Left lung (tissue), 10 donors: ENCODE data around the gene RAPSN. TPM values are rescaled to one million over a fixed set of nuclear protein-coding genes. Genes with fewer than 3 reads are reported as not detected.

Experiments
- ATAC-seq: fragments of 200-7000 bp; cut with Tn5 transposase; one replicate; pipeline ENCODE4 v1.9.1; 2020; ENCODE audit warnings: moderate library complexity
- DNase-seq, 4 donors: peaks; one replicate each; pipeline ENCODE4 v3.0.0-alpha.2; 2013 to 2020
- H3K27ac ChIP-seq, 2 donors: fragments of 200-600 bp; sonication (generic) in 1 of 2; one replicate each; pipeline versions ENCODE4 v1.5.0 to v1.8.0; 2020 to 2021
- H3K27me3 ChIP-seq, 2 donors: fragments of 200-600 bp; sonication (generic) in 1 of 2; one replicate each; pipeline versions ENCODE4 v1.5.0 to v1.8.0; 2020 to 2021
- H3K36me3 ChIP-seq, 2 donors: fragments of 200-600 bp; sonication (generic) in 1 of 2; one replicate each; pipeline versions ENCODE4 v1.5.0 to v1.8.0; 2020 to 2021
- H3K4me1 ChIP-seq, 2 donors: fragments of 200-600 bp; one replicate each; pipeline ENCODE4 v1.8.0; 2021
- H3K4me3 ChIP-seq, 2 donors: fragments of 200-600 bp; sonication (generic) in 1 of 2; one replicate each; pipeline versions ENCODE4 v1.5.0 to v1.8.0; 2020 to 2021; ENCODE audit warnings: mild to moderate bottlenecking in 1 of 2
- H3K9me3 ChIP-seq, 2 donors: fragments of 200-600 bp; sonication (generic) in 1 of 2; one replicate each; pipeline versions ENCODE4 v1.5.0 to v1.8.0; 2020 to 2021
- CTCF ChIP-seq, 2 donors: fragments of 200-600 bp; sonication (generic) in 1 of 2; IDR thresholded peaks; one replicate each; pipeline versions ENCODE4 v1.5.0 to v1.8.0; 2021; ENCODE audit warnings: antibody characterized with exemption in 2 of 2
- intact Hi-C, 2 donors: fragments of 100-400 bp; cut with DNase I; formaldehyde crosslinking; loops; one replicate each; pipeline versions ENCODE4 v1.11.2 to v1.14.2; 2022
- polyA plus RNA-seq, 6 donors: library from polyadenylated mRNA; unstranded; fragments of 120-200 nt; gene quantifications; one replicate each; pipeline ENCODE4 v1.2.1, GENCODE V29; 2013; ENCODE audit not compliant: insufficient read length in 6 of 6
- total RNA-seq, 2 donors: library from RNA; stranded (reverse); fragmentation: NEBNext Ultra II Directional; extraction: Animal tissue kit (Norgen Biotek cat#: 25700); gene quantifications; one replicate each; pipeline ENCODE4 v1.2.1, GENCODE V29; 2021
- donor health status: DM: no; HTN: yes; CAD: no.
- donor health status: DM: no; HTN: no; CAD: no.

RAPSN gene
- total and polyA plus RNA-seq, 8 donors, result 0.26 to 1.0 (median 0.51) TPM

DNA sequence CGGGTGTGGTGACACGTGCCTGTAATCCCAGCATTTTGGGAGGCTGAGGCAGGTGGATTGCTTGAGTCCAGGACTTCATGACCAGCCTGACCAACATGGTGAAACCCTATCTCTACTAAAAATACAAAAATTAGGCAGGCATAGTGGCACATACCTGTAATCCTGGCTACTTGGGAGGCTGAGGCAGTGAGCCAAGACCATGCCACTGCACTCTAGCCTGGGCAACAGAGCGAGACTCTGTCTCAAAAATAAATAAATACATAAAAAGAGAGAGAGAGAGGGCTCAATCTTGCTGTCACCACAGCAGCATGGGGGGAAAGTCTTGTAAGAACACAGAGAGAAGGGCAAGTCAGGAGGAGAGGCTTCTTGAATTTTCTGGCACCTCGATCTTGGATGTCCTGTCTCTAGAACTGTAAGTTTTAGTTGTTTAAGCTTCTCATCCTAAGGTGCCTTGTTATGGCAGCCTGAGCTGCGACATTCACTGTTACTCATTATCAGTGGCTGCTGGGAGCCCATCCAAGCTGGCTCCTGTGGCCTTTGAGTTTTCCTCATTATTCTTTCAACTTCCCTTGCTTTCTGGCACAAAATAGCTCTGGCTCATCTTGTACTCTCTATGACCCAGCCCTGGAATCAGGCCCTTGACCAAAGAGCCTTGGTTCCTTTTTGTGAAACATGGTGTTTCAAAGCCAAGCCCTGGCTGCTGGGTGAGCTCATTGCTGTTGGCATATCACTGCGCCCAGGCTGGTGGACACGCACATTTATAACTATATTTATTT is 14.7 kb downstream of the RAPSN start:
- Histone ChIP-seq H3K27me3 (no peaks in the 10 kb centered on the region), H3K4me1 (no peaks in the 10 kb centered on the region), H3K27ac (no peak overlapping the region), H3K4me3 (no peak overlapping the region), H3K36me3 (no peaks in the 10 kb centered on the region), H3K9me3 (no peaks in the 10 kb centered on the region)
- TF ChIP-seq CTCF (IDR thresholded peaks at IDR 0.05), result no peak
- intact Hi-C loops, result no loop called here
- DNase-seq, result no peak
- peak; percentile 30 for ATAC-seq

DNA sequence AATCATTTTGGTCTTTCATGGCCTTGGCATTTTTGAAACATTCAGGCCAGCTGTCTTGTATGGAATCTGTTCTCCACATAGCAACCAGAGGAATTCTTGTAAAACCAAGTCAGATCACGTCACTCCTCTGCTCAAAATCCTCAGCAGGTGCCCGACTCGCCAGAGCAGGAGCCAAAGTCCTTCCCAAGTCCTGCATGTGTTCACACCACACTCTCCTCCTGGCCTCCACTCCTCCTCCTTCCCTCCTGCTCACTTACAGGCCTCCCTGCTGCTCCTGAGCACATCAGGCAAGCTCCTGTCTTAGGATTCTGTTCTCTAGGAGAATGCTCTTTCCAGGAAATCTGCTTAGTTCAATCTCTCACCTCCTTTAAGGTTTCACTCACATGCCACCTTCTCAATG is 15.8 kb downstream of the RAPSN start:
- TF ChIP-seq CTCF (IDR thresholded peaks at IDR 0.05), result no peak
- Histone ChIP-seq H3K9me3 (no peaks in the 10 kb centered on the region), H3K36me3 (no peaks in the 10 kb centered on the region), H3K27ac (no peak overlapping the region), H3K27me3 (no peaks in the 10 kb centered on the region), H3K4me1 (no peaks in the 10 kb centered on the region), H3K4me3 (no peak overlapping the region)
- ATAC-seq (no peak), DNase-seq (no peak)
- intact Hi-C loops, result no loop called here

GRCh38 chr11:47431356-47432083 is 17.4 kb downstream of the RAPSN start:
- Histone ChIP-seq H3K4me3 (no peak overlapping the region), H3K36me3 (no peaks in the 10 kb centered on the region), H3K4me1 (no peaks in the 10 kb centered on the region), H3K9me3 (no peaks in the 10 kb centered on the region), H3K27me3 (no peaks in the 10 kb centered on the region), H3K27ac (no peak overlapping the region)
- intact Hi-C loops, result no loop called here
- no peak for TF ChIP-seq CTCF (IDR thresholded peaks at IDR 0.05)
- DNase-seq (no peak), ATAC-seq (no peak)

GRCh38 chr11:47430524-47430923 is 18.4 kb downstream of the RAPSN start:
- Histone ChIP-seq H3K4me3 (no peak overlapping the region), H3K36me3 (no peaks in the 10 kb centered on the region), H3K9me3 (no peaks in the 10 kb centered on the region), H3K4me1 (peaks cover under 1 to 2% of the 10 kb centered on the region in 2 donors), H3K27ac (no peak overlapping the region), H3K27me3 (no peaks in the 10 kb centered on the region)
- ATAC-seq, result no peak
- DNase-seq, result no peak
- no peak for TF ChIP-seq CTCF (IDR thresholded peaks at IDR 0.05)
- intact Hi-C loops, result no loop called here
